Fibroblast of pulmonary artery (primary cell): ENCODE results near the gene PPIF.

Source experiments
- DNase-seq: peaks from one replicate; pipeline ENCODE4 v3.0.0-alpha.2; 2010; ENCODE audit warnings: low read depth
- H3K4me3 ChIP-seq: replicated peaks from 2 replicates; pipeline ENCODE4 v1.5.1; 2011; ENCODE audit warnings: low read depth, mild to moderate bottlenecking, control low read depth, low read length, moderate library complexity
- TF ChIP-seq, protein P1 (sequence below): IDR thresholded peaks from 2 replicates; pipeline ENCODE4 v1.5.1; 2011; ENCODE audit warnings: mild to moderate bottlenecking, control low read depth, low read length, inconsistent platforms; ENCODE audit errors: missing control alignments

Gene PPIF

DNA sequence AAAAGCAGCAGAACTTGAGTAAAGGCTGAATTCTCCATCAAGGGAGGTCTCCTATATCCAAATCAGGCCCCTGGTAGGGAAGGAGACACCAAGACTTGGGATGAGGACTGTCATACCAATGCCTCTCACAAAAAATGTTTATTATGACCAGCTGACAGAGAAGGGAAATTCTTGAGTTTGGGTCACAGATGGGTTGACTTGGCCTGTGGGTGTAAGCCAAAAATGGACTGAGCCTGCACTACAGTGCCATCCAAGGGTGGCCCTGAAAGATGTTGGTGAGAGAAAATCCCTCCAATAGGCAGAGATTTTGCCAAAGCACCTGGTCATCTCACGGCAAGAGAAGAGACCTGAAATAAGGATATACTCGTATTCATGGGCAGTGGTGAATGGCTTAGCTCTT lies 27.0 kb upstream of the PPIF start:
- TF ChIP-seq, protein P1, sequence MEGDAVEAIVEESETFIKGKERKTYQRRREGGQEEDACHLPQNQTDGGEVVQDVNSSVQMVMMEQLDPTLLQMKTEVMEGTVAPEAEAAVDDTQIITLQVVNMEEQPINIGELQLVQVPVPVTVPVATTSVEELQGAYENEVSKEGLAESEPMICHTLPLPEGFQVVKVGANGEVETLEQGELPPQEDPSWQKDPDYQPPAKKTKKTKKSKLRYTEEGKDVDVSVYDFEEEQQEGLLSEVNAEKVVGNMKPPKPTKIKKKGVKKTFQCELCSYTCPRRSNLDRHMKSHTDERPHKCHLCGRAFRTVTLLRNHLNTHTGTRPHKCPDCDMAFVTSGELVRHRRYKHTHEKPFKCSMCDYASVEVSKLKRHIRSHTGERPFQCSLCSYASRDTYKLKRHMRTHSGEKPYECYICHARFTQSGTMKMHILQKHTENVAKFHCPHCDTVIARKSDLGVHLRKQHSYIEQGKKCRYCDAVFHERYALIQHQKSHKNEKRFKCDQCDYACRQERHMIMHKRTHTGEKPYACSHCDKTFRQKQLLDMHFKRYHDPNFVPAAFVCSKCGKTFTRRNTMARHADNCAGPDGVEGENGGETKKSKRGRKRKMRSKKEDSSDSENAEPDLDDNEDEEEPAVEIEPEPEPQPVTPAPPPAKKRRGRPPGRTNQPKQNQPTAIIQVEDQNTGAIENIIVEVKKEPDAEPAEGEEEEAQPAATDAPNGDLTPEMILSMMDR: no peak
- no peak for DNase-seq
- H3K4me3 ChIP-seq: no peak overlapping the region

DNA sequence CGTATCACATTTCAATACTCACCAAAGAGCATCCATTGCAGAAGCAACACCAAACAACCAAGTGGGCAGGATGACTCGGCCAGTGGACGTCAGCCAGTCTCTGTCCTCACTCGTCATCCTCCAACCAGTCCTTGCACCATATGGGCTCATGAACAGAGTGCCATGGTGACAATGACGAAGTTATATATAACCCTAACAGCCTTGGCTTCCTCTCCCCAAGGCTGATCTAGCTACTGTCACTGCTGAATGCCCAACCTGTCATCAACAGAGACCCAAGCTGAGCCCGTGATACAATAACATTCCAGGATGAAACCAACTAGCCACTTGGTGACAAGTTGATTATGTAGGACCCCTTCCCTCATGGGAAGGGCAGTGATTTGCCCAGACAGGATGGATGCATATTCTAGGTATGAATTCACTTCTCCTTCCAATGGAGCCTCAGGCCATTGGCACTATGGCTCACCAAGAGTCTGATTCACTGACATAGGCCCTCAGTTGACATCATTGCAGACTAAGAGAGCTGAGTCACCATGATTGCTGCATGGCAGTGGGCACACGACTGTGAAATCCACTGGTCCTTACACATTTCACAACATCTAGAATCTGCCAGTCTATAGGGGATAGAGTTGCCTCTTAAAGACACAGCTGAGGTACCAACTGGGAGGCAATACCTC lies 26.3 kb upstream of the PPIF start:
- H3K4me3 ChIP-seq: no peak overlapping the region
- peak; percentile 83 for DNase-seq
- TF ChIP-seq, protein P1: no peak

DNA sequence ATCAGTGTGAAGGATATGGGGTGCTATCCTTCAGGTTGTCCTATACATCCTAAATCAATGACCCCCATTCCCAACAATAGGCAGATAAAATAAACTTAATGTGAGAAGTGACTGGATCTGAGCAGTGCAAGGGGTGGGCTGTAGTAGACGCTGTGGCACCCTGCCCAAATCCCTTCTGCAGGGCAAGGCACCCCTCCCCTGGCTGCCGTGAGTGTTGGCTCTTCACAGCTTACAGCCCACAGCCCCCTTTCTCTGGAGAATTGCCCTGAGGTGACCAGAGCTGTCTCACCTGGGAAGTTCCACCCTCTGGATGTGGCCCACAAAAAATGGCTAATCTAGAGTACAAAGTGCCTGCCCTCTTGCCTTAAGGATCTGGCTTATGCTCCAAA lies 25.8 kb upstream of the PPIF start:
- TF ChIP-seq, protein P1: no peak
- no peak overlapping the region for H3K4me3 ChIP-seq
- no peak for DNase-seq

DNA sequence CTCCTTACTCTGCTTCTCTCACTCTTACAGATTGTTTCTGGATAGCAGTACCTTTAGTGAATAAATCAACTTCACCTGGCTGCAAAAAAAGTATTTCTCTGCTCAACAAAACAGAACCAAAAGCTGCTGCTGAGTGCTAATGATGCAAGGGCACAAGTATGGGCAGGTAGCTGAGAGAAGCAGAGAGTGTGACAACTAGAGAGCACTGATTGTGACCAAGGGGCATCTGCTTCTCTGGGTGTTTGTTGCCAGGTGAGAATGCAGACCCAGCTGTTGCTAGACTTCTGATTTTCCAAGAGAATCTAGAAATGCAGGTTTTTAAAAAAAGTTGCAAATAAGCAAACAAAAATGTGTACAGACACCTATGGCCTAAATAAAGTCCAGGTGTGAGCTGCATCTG lies 25.3 kb upstream of the PPIF start:
- H3K4me3 ChIP-seq: no peak overlapping the region
- DNase-seq: no peak

DNA sequence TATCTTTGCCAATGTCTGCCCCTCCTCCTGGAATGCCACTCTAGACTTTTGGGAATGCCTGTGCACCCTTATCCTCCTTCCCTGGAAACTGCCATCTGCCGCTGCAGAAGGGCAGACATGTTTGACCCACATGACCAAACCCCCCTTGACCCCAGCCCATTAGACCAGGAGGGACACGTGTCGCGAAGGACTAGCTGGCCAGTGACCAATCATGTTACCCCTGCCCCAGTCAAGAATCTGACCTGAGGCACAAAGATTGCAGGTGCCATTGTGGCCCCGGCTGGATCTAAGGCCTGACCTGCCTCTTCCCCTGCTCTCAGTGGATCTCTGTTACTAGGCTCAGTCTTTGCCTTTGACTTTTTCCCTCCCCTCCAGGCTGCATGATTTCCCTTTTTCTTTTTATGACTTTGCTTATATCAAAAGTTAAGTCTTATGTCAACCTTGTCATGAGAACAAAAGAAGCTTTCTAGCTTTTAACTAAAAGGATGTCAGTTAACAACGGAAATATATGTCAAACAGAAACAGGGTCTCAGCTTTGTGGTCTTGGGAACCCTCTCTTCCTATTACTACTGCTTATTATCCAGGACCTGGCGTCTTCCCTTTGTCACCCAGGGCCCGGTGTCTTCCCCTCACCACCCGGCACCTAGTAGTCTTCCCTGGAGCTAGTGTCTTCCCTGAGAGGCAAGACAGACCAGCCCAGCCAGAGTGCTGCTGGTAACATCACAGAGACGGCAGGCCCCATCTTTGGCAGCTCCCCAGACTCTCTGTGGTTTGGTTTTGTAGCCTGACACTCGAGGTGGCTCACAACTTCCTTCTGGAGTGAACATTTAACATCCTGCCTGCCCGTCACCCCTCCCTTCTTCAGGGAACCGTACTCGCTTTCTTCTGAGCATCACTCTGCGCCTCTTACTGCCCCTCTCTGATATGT lies 24.4 kb upstream of the PPIF start:
- DNase-seq: peak; percentile 70
- H3K4me3 ChIP-seq: no peak overlapping the region
- TF ChIP-seq, protein P1: no peak

More for the DNA sequence above, 25.3 kb upstream of the PPIF start:
- TF ChIP-seq, protein P1: no peak

DNA sequence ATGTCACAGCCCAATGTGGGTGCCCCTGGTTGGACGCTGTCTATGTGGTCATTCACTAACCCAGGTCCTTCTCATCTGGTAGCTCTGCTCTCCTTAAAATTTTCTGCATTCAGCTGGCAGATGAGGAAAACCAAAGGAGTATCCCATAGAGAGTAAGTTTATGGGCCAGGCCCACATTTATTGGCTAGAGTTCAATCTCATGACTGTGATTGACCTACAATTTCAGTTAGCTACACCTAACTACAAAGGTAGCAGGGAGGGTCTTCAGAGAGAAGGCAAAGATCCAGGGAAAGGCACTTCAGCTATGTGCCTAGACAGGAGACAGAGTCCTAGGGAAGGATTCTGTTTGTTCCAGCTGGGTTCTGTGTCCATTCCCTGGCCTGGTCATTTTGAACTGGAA lies 23.7 kb upstream of the PPIF start:
- no peak for DNase-seq
- TF ChIP-seq, protein P1: no peak
- no peak overlapping the region for H3K4me3 ChIP-seq
